Measurements from ENCODE around the gene SCFD2. TPM values are rescaled to one million over a fixed set of nuclear protein-coding genes. Genes with fewer than 3 reads are reported as not detected.

Gene SCFD2
- total RNA-seq, 4 donors from 2014 or later = 8.9 to 16.0 (median 14.8) TPM

GRCh38 chr4:53101191-53101581 lies 264.7 kb downstream of the SCFD2 start:
- in situ Hi-C loops (cut with MboI; ENCODE audit: low sequenced_read_pairs in 4 of 4) (no loop called here), intact Hi-C loops (cut with DNase I; ENCODE audit: low total_unique reads) (no loop called here)
- Histone ChIP-seq H3K27ac (no peak overlapping the region), H3K4me1 (no peaks in the 10 kb centered on the region), H3K4me3 (no peak overlapping the region), H3K9me3 (no peaks in the 10 kb centered on the region), H3K36me3 (no peaks in the 10 kb centered on the region), H3K27me3 (no peaks in the 10 kb centered on the region)
- TF ChIP-seq POLR2A (IDR thresholded peaks at IDR 0.05) (no peak), CTCF (IDR thresholded peaks at IDR 0.05 in 4 of 5, conservative IDR thresholded peaks at IDR 0.05 in 1 of 5) (no peak)
- ATAC-seq (no peak), DNase-seq (no peak)

- Histone ChIP-seq H3K36me3 (no peaks in the 10 kb centered on the region), H3K4me1 (no peaks in the 10 kb centered on the region), H3K27me3 (no peaks in the 10 kb centered on the region), H3K27ac (no peak overlapping the region), H3K9me3 (no peaks in the 10 kb centered on the region), H3K4me3 (no peak overlapping the region)
- DNase-seq = no peak
- TF ChIP-seq CTCF (IDR thresholded peaks at IDR 0.05 in 4 of 5, conservative IDR thresholded peaks at IDR 0.05 in 1 of 5) (no peak), POLR2A (IDR thresholded peaks at IDR 0.05) (no peak)
- in situ Hi-C loops (cut with MboI; ENCODE audit: low sequenced_read_pairs in 4 of 4) (no loop called here), intact Hi-C loops (cut with DNase I; ENCODE audit: low total_unique reads) (no loop called here)
- no peak for ATAC-seq
These were observed 265.2 kb downstream of the SCFD2 start for GRCh38 chr4:53100501-53101190.

GRCh38 chr4:53098681-53099121 lies 267.2 kb downstream of the SCFD2 start:
- Histone ChIP-seq H3K27me3 (no peaks in the 10 kb centered on the region), H3K36me3 (no peaks in the 10 kb centered on the region), H3K4me1 (no peaks in the 10 kb centered on the region), H3K9me3 (no peaks in the 10 kb centered on the region), H3K27ac (no peak overlapping the region), H3K4me3 (no peak overlapping the region)
- intact Hi-C loops (cut with DNase I; ENCODE audit: low total_unique reads) = no loop called here
- in situ Hi-C loops (cut with MboI; ENCODE audit: low sequenced_read_pairs in 4 of 4) = no loop called here
- no peak for TF ChIP-seq CTCF (IDR thresholded peaks at IDR 0.05 in 4 of 5, conservative IDR thresholded peaks at IDR 0.05 in 1 of 5)
- no peak for TF ChIP-seq POLR2A (IDR thresholded peaks at IDR 0.05)
- no peak for DNase-seq
- ATAC-seq = no peak

GRCh38 chr4:53094040-53094439 lies 271.8 kb downstream of the SCFD2 start:
- DNase-seq (no peak), ATAC-seq (no peak)
- in situ Hi-C loops (cut with MboI; ENCODE audit: low sequenced_read_pairs in 4 of 4) (no loop called here), intact Hi-C loops (cut with DNase I; ENCODE audit: low total_unique reads) (no loop called here)
- Histone ChIP-seq H3K9me3 (no peaks in the 10 kb centered on the region), H3K27ac (no peak overlapping the region), H3K27me3 (no peaks in the 10 kb centered on the region), H3K4me1 (peaks cover 14 to 20% of the 10 kb centered on the region in 2 donors), H3K4me3 (no peak overlapping the region), H3K36me3 (no peaks in the 10 kb centered on the region)
- no peak for TF ChIP-seq POLR2A (IDR thresholded peaks at IDR 0.05)
- no peak for TF ChIP-seq CTCF (IDR thresholded peaks at IDR 0.05 in 4 of 5, conservative IDR thresholded peaks at IDR 0.05 in 1 of 5)
